Testis (tissue), 3 donors: ENCODE measurements around the gene GALNT7. TPM values are rescaled to one million over a fixed set of nuclear protein-coding genes. Genes with fewer than 3 reads are reported as not detected.

Experiments
- DNase-seq: peaks from one replicate; pipeline ENCODE4 v3.0.0-alpha.2; 2019
- H3K27ac ChIP-seq, 2 donors: fragments of 200-600 bp; sonication (generic); one replicate each; pipeline ENCODE4 v1.5.1; 2019
- H3K27me3 ChIP-seq: fragments of 200-600 bp; sonication (generic); one replicate; pipeline ENCODE4 v1.5.1; 2019
- H3K36me3 ChIP-seq: fragments of 200-600 bp; sonication (generic); one replicate; pipeline ENCODE4 v1.5.1; 2017; ENCODE audit warnings: low read depth; ENCODE audit errors: missing control alignments
- H3K4me1 ChIP-seq: fragments of 200-600 bp; sonication (generic); one replicate; pipeline ENCODE4 v1.5.1; 2019
- H3K4me3 ChIP-seq, 2 donors: fragments of 200-600 bp; sonication (generic); one replicate each; pipeline ENCODE4 v1.5.1; 2017 to 2019
- H3K9me3 ChIP-seq: fragments of 200-600 bp; sonication (generic); one replicate; pipeline ENCODE4 v1.5.1; 2017
- POLR2A ChIP-seq: fragments of 450-650 bp; IDR thresholded peaks from one replicate; pipeline ENCODE4 v1.6.1; 2017; ENCODE audit warnings: antibody characterized with exemption, mild to moderate bottlenecking, moderate library complexity
- WGBS, 2 donors: methylation state at CpG; one replicate each; pipeline ENCODE4 v1.1.5; 2018; 5-methylcytosine and 5-hydroxymethylcytosine counted together
- intact Hi-C: fragments of 100-400 bp; cut with DNase I; formaldehyde crosslinking; loops from one replicate; pipeline ENCODE4 v1.15.1; 2023; ENCODE audit warnings: low total_unique reads
- polyA plus RNA-seq: library from polyadenylated mRNA; stranded (reverse); fragments of 350-450 nt; fragmentation: Illumina TruSeq; extraction: RNeasy Lipid Tissue Mini Kit (QIAGEN cat#74804); gene quantifications from one replicate; pipeline ENCODE4 v1.2.3, GENCODE V29; 2014; ENCODE audit warnings: low read depth, low replicate concordance; ENCODE audit not compliant: insufficient read depth
- total RNA-seq, 2 donors: library from RNA; depleted of rRNA; stranded (reverse); fragments of >200 nt; gene quantifications; one replicate each; pipeline ENCODE4 v1.2.3, GENCODE V29; 2016
- TF ChIP-seq, protein P1 (sequence below), 3 experiments: fragments of 450-650 bp in 2 of 3; fragments of 200-600 bp in 1 of 3; sonication (generic) in 1 of 3; IDR thresholded peaks; one replicate each; pipeline ENCODE4 v1.5.1; 2016 to 2019; ENCODE audit warnings: antibody characterized with exemption in 3 of 3, mild to moderate bottlenecking in 2 of 3, moderate library complexity in 1 of 3

The GALNT7 gene
- total and polyA plus RNA-seq, 3 donors from 2014 or later: 18.0 to 32.0 (median 28.8) TPM

GRCh38 chr4:173252024-173252935 lies 83.7 kb downstream of the GALNT7 start:
- intact Hi-C loops: no loop called here
- Histone ChIP-seq H3K4me3 (no peak overlapping the region), H3K9me3 (no peaks in the 10 kb centered on the region), H3K27me3 (no peaks in the 10 kb centered on the region), H3K4me1 (no peaks in the 10 kb centered on the region), H3K27ac (no peak overlapping the region), H3K36me3 (no peaks in the 10 kb centered on the region)
- DNase-seq: no peak
- WGBS, 2 donors: 74% methylated on average over 6 of the region's 6 CpGs
- TF ChIP-seq, protein P1, sequence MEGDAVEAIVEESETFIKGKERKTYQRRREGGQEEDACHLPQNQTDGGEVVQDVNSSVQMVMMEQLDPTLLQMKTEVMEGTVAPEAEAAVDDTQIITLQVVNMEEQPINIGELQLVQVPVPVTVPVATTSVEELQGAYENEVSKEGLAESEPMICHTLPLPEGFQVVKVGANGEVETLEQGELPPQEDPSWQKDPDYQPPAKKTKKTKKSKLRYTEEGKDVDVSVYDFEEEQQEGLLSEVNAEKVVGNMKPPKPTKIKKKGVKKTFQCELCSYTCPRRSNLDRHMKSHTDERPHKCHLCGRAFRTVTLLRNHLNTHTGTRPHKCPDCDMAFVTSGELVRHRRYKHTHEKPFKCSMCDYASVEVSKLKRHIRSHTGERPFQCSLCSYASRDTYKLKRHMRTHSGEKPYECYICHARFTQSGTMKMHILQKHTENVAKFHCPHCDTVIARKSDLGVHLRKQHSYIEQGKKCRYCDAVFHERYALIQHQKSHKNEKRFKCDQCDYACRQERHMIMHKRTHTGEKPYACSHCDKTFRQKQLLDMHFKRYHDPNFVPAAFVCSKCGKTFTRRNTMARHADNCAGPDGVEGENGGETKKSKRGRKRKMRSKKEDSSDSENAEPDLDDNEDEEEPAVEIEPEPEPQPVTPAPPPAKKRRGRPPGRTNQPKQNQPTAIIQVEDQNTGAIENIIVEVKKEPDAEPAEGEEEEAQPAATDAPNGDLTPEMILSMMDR (IDR thresholded peaks at IDR 0.05): no peak
- no peak for TF ChIP-seq POLR2A

GRCh38 chr4:173253561-173253960 lies 85.0 kb downstream of the GALNT7 start:
- Histone ChIP-seq H3K27me3 (no peaks in the 10 kb centered on the region), H3K4me3 (no peak overlapping the region), H3K9me3 (no peaks in the 10 kb centered on the region), H3K36me3 (no peaks in the 10 kb centered on the region), H3K4me1 (no peaks in the 10 kb centered on the region), H3K27ac (no peak overlapping the region)
- intact Hi-C loops: no loop called here
- WGBS, 2 donors: 95 to 98% methylated on average over 2 of the region's 2 CpGs
- TF ChIP-seq POLR2A: no peak
- TF ChIP-seq, protein P1 (IDR thresholded peaks at IDR 0.05): no peak
- no peak for DNase-seq

DNA sequence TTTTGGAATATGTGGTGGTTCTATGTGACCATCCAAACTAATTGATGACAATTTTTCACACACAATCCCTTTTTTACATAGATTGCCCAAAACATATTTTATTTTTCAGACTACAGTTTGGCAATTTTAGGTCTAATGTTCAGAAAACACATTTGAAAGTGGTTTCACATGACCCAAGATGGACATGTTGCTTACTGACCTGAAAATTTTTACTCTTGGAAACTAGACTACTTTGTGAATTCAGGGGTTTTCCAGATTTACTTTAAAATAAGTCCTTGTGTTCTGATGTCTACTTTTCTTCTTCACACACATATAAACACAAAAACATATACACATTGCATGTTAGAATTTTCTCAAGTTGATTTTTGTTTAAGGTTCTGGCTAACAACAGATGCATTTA lies 86.0 kb downstream of the GALNT7 start:
- no peak for TF ChIP-seq POLR2A
- TF ChIP-seq, protein P1 (IDR thresholded peaks at IDR 0.05): no peak
- Histone ChIP-seq H3K27me3 (no peaks in the 10 kb centered on the region), H3K4me1 (no peaks in the 10 kb centered on the region), H3K36me3 (no peaks in the 10 kb centered on the region), H3K4me3 (no peak overlapping the region), H3K9me3 (no peaks in the 10 kb centered on the region), H3K27ac (no peak overlapping the region)
- intact Hi-C loops: loop anchor here (5.0 kb wide), 1 partner anchor 237 kb away; no protein-coding TSS in a partner anchor
- DNase-seq: no peak

DNA sequence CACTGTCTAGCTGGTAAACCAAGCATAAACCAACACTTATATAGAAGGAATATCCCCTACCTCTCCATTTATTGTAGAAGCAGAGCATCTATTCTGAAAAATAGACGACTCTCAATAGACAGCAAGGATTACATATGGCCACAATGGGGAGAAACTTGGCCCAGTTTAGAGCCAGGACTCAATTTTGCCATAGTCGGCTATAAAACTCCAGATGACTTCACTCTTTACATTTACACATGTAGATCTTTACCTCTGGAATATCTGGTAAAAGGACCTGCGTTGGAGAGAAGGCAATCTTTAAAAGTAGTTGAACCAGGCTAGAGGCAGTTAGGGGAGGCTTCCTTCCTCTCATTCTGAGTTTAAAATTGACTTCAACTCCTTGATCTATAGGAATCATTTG lies 88.2 kb downstream of the GALNT7 start:
- H3K27ac ChIP-seq: no peak overlapping the region
- WGBS, 2 donors: 81 to 90% methylated on average over 3 of the region's 3 CpGs
- H3K36me3 ChIP-seq: no peaks in the 10 kb centered on the region
- H3K4me1 ChIP-seq: no peaks in the 10 kb centered on the region
- H3K9me3 ChIP-seq: no peaks in the 10 kb centered on the region
- H3K27me3 ChIP-seq: no peaks in the 10 kb centered on the region
- intact Hi-C loops: loop anchor here (5.0 kb wide), 1 partner anchor 240 kb away; no protein-coding TSS in a partner anchor
- no peak overlapping the region for H3K4me3 ChIP-seq
- TF ChIP-seq, protein P1 (IDR thresholded peaks at IDR 0.05): no peak
- TF ChIP-seq POLR2A: no peak
- no peak for DNase-seq
